HG02588 (cell line): ENCODE data around the gene FFAR3.
"Not testable (repeated sequence)": the region's sequence is repeated elsewhere in the genome, so short reads cannot be mapped to it uniquely, and the experiment has no call there.

Experiments used
- ATAC-seq: cut with Tn5 transposase; IDR thresholded peaks from one replicate; pipeline ENCODE4 v1.9.1; 2021; ENCODE audit warnings: mild to moderate bottlenecking, moderate library complexity; ENCODE audit not compliant: unreplicated experiment

The FFAR3 gene

GRCh38 chr19:35349614-35350521 is 8.4 kb upstream of the FFAR3 start:
- ATAC-seq: no peak

DNA sequence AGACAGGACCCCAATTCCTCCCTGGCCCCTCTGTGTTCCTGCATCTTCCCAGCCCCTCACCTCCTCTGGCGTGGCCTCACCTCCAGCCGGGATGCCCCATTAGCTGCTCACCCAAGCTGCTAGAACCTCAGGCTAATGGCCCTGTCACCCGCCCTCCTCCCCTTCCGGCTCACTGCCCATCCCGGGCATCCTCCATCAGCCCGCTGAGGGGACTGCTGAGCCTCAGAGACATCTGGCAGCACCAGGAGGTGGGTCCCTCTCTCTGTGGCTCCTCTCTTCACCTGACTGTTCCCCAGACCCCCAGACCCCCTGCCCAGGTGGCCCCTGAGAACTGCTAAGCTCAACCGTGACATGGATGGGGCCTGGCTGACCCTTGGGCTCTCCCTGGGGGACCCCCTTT is 7.7 kb upstream of the FFAR3 start:
- no peak for ATAC-seq

DNA sequence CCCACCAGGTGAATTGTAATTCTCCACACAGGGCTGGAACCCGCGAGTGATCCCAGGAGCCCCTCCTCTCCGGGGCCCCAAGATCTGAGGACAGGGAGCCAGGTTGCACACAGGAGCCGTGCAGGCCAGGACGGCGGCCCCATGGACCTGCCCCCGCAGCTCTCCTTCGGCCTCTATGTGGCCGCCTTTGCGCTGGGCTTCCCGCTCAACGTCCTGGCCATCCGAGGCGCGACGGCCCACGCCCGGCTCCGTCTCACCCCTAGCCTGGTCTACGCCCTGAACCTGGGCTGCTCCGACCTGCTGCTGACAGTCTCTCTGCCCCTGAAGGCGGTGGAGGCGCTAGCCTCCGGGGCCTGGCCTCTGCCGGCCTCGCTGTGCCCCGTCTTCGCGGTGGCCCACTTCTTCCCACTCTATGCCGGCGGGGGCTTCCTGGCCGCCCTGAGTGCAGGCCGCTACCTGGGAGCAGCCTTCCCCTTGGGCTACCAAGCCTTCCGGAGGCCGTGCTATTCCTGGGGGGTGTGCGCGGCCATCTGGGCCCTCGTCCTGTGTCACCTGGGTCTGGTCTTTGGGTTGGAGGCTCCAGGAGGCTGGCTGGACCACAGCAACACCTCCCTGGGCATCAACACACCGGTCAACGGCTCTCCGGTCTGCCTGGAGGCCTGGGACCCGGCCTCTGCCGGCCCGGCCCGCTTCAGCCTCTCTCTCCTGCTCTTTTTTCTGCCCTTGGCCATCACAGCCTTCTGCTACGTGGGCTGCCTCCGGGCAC is 6.7 kb upstream of the FFAR3 start:
- ATAC-seq: no peak

GRCh38 chr19:35352177-35352447 is 6.1 kb upstream of the FFAR3 start:
- ATAC-seq: no peak

DNA sequence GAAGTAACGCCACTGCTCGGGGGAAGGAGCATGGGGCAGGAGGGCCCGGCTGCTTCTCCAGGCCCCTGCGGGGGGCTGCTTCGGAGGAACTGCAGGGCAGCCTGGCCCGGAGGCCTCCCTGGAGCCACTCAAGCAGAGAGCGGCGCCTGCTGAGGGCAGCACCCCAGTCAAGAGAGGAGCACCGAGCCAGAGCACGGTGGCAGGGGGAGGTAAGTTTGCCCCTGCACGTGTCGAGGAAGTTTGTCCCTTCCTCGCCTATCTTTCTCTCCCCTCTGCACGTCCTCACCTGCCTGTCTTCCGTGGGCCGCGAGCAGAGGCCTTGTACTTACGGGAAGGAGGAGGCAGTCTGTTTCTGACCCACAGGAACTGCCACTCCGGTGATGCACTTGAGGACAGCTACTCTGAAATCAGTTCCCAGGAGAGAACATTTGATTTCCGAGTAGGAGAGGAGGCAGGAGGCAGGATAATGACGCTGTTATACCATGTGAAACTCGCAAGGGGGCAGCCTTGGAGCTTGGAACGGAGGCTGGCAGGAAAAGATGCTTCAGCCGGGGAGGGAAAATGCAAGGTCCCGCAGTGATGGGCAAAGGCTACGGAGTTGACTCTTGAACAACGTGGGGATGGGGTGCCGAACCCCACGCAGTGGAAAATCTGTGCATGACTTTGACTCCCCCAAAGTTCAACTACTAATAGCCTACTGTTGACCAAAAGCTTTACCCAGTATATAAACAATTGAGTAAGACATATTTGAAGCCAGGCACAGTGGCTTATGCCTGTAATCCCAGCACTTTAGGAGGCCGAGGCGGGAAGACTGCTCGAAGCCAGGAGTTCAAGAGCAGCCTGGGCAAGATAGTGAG is 5.6 kb upstream of the FFAR3 start:
- no peak for ATAC-seq

DNA sequence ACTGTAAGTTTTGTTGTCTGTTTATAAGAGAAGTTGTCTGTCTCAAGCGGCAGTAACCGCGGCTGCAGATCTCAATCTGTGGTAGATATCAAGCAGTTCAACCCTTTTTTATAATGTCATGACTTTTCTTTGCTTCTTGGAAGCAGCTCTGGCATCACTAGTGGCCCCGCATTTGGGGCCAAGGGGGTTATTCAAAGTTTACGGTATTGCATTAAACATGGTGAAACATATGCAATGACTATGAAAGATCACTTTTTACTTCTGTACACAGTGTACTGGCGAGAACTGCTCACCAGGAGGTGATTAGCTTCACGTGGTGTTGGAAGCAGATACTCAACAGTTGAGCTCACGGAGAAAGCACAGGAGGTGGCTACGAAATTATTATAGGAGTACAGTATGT is 4.6 kb upstream of the FFAR3 start:
- ATAC-seq: no peak

GRCh38 chr19:35354898-35355297 is 3.4 kb upstream of the FFAR3 start:
- ATAC-seq: no peak

- ATAC-seq: no peak
Measured at GRCh38 chr19:35355791-35356460, 2.3 kb upstream of the FFAR3 start.

DNA sequence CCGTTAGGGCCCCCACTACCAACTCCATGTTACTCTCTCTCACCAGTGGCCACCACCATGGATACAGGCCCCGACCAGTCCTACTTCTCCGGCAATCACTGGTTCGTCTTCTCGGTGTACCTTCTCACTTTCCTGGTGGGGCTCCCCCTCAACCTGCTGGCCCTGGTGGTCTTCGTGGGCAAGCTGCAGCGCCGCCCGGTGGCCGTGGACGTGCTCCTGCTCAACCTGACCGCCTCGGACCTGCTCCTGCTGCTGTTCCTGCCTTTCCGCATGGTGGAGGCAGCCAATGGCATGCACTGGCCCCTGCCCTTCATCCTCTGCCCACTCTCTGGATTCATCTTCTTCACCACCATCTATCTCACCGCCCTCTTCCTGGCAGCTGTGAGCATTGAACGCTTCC is 574 bp downstream of the FFAR3 start:
- not testable (repeated sequence) for ATAC-seq

DNA sequence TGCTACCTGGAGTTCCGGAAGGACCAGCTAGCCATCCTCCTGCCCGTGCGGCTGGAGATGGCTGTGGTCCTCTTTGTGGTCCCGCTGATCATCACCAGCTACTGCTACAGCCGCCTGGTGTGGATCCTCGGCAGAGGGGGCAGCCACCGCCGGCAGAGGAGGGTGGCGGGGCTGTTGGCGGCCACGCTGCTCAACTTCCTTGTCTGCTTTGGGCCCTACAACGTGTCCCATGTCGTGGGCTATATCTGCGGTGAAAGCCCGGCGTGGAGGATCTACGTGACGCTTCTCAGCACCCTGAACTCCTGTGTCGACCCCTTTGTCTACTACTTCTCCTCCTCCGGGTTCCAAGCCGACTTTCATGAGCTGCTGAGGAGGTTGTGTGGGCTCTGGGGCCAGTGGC is 1.1 kb downstream of the FFAR3 start:
- ATAC-seq: not testable (repeated sequence)

DNA sequence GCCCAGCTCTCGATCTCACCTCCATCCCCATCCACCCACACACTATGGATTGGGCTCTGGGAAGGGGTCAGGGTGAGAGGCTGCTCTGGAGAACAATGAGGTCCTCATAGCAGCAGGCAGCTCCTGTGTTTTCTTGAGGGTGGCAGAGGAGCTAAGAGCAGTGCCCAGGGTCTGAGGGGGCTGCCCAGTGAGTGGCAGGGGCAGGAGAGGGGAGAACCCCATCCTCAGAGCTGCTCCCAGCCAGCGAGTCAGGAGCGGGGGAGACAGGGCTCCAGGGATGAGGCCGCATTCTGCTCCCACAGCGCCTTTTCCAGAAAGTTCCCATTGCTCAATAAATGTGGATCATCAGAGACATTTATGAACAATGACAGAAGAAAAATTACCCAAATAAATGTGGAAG is 1.8 kb downstream of the FFAR3 start:
- not testable (repeated sequence) for ATAC-seq

GRCh38 chr19:35360880-35361420 is 2.7 kb downstream of the FFAR3 start:
- ATAC-seq: no peak

GRCh38 chr19:35362261-35363000 is 4.2 kb downstream of the FFAR3 start:
- ATAC-seq: no peak

- ATAC-seq: no peak
Measured at GRCh38 chr19:35363001-35363590, 4.8 kb downstream of the FFAR3 start.

GRCh38 chr19:35363711-35364425 is 5.6 kb downstream of the FFAR3 start:
- no peak for ATAC-seq

DNA sequence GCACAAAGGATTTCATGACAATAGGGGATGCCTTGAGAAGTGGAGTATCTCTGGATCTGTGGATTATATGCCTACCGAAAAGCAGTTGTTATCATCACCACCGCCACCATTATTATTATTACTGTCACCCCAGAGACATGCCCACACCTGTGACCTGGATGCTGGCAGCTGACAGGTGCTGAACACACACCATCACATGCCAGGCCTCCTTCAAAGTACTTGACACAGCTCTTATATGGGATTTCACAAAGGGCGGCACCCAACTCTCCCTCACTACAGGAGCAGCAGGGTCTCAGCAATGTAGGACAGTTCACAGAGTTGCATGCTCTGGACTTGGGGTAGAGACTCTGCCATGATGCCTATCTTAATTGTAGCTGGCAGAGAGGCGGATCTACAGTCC is 7.0 kb downstream of the FFAR3 start:
- no peak for ATAC-seq

DNA sequence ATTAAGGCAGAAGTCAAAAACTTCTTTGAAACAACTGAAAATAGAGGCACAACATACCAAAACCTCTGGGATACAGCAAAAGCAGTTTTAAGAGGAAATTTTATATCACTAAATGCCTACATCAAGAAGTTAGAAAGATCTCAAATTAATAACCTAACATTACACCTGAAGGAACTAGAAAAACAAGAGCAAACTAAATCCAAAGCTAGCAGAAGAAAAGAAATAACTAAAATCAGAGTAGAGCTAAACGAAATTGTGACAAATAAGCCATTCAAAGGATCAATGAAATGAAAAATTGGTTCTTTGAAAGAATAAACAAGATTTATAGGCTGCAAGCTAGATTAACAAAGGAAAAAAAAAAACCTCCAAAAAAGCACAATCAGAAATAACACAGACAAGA is 10.1 kb downstream of the FFAR3 start:
- no peak for ATAC-seq

GRCh38 chr19:35369522-35369921 is 11.3 kb downstream of the FFAR3 start:
- ATAC-seq: no peak

DNA sequence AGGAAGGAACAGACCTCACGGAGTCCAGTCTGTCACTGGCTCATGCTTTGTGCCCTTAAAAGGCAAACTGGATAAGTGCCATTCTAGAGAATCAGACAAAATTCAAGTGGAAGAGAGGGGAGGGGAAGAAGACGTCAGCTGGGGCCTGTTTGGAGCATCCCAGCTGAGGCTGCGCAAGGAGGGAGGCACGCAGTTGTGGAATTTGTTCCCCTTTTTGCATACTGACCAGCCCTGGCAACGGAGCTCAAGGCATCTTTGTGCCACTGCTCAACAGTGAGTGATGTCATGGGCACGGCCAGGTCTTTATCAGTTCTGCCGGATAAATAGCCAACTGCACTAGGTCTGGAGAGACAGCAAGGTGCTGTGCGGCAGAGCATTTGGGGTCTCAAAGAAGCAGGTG is 12.5 kb downstream of the FFAR3 start, which contains the start of gene GPR42:
GPR42 (plus strand) TSS at position 347 of the 400 bp plus-strand sequence. CDS start 292 bp downstream, outside the sequence.
- no peak for ATAC-seq
